Measurements from ENCODE around the gene KLRF2.

DNA sequence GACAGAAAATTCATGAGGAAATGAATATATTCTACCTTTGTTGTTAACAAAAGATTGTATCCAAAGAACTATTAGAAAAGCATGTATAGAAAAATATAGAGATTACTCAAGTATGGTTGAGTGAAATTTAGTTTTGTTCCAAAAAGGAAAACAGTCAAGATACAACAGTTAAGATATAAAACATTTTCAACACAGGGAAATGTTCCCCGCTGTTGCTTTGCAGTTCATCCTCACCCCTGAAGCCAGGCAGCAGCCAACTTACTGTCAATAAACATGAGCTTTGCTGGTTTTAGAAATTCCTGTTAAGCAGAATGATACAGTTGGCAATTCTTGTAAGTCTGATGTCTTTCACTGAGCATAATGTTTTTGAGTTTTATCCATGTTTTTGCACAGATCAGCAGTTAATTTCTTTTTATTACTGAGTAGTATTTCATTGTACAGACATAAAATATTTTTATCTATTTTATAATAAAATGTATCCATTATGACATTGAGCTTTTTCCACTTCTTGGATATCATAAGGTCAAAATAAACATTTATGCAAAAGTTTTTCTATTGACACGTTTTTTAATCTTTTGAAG, 10.9 kb upstream of the KLRF2 start:
- TF ChIP-seq POLR2AphosphoS5 (IDR thresholded peaks at IDR 0.05) (no peak), POLR2A (IDR thresholded peaks at IDR 0.05) (no peak)
- TF ChIP-seq, protein P1, sequence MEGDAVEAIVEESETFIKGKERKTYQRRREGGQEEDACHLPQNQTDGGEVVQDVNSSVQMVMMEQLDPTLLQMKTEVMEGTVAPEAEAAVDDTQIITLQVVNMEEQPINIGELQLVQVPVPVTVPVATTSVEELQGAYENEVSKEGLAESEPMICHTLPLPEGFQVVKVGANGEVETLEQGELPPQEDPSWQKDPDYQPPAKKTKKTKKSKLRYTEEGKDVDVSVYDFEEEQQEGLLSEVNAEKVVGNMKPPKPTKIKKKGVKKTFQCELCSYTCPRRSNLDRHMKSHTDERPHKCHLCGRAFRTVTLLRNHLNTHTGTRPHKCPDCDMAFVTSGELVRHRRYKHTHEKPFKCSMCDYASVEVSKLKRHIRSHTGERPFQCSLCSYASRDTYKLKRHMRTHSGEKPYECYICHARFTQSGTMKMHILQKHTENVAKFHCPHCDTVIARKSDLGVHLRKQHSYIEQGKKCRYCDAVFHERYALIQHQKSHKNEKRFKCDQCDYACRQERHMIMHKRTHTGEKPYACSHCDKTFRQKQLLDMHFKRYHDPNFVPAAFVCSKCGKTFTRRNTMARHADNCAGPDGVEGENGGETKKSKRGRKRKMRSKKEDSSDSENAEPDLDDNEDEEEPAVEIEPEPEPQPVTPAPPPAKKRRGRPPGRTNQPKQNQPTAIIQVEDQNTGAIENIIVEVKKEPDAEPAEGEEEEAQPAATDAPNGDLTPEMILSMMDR (IDR thresholded peaks at IDR 0.05 in 8 of 11, conservative IDR thresholded peaks at IDR 0.05 in 3 of 11), result no peak
